Central memory CD4-positive, alpha-beta T cell (primary cell): ENCODE results near the gene RSAD1.

Source experiments
- DNase-seq: peaks from one replicate; pipeline ENCODE4 v3.0.0; 2022
- total RNA-seq, 3 experiments: gene quantifications; one replicate each; lab custom pipeline; 2026; lab: John Stamatoyannopoulos, UW

The RSAD1 gene
- 47.7 to 63.2 (median 62.0) reads per million in 3 experiments for total RNA-seq

- peak; percentile 81 for DNase-seq
Observed at GRCh38 chr17:50478391-50479381, at the start of gene RSAD1. TSS of gene RSAD1 (plus strand) at chr17:50478860. CDS start at chr17:50478885, 25 bp downstream.

- no peak for DNase-seq
Observed at GRCh38 chr17:50429793-50430192, 48.9 kb upstream of the RSAD1 start.

DNA sequence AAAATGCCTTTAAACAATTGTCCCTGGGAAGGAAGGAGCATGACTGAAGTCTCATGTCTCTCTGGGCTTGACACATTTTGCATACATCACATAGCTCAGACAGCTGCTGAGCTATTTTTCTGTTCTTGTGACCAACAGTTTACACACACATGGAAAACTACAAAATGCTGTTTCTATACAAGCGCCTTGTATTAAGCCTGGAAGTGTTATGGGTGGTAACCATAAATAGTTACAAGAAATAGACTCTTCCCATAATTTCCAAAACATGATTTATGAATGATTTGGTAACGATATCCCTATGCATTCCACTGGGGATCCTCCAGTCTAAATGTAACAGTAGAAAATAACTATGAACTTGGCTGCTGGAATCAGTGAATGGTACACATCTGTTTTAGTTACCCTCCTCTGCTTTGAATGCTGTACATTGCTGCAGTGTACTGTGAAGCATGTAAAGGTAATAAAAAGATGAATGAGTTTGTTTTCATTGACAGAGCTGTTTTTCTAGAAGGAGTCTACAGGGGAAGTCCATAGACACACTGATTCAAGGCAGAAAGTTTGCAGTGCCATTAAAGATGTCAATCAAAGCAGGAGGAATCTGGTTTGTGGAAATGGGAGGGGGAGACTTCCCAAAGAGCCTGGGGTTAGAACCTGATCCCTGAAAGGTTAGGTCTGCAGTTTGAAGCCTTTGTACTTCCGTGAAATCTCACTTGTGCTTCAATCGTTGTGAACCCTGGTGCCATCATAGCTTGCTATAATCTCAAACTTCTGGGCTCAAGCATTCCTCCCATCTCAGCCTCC, 47.6 kb upstream of the RSAD1 start:
- DNase-seq, result no peak

- no peak for DNase-seq
Observed at GRCh38 chr17:50432125-50432762, 46.4 kb upstream of the RSAD1 start.

DNA sequence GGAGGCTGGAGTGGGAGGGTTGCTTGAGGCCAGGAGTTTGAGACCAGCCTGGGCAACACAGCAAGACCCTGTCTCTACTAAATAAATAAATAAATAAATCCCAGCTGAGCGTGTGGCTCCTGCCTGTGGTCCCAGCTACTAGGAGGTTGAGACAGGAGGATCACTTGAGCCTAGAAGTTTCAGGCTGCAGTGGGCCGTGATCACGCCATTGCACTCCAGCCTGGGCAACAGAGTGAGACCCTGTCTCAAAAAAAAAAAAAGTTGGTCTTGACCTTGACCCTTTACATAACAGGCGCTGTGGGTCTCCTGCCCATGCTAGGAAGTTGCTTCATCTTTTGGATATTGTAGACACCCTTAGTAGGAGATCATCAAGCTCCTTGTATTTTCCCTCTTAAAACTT, 41.3 kb upstream of the RSAD1 start:
- DNase-seq, result no peak

GRCh38 chr17:50439008-50439407, 39.7 kb upstream of the RSAD1 start:
- DNase-seq, result no peak

- no peak for DNase-seq
Observed at GRCh38 chr17:50440172-50440837, 38.4 kb upstream of the RSAD1 start.

GRCh38 chr17:50440838-50441829, 37.5 kb upstream of the RSAD1 start:
- DNase-seq, result no peak

GRCh38 chr17:50443505-50443974, 35.1 kb upstream of the RSAD1 start:
- no peak for DNase-seq

DNA sequence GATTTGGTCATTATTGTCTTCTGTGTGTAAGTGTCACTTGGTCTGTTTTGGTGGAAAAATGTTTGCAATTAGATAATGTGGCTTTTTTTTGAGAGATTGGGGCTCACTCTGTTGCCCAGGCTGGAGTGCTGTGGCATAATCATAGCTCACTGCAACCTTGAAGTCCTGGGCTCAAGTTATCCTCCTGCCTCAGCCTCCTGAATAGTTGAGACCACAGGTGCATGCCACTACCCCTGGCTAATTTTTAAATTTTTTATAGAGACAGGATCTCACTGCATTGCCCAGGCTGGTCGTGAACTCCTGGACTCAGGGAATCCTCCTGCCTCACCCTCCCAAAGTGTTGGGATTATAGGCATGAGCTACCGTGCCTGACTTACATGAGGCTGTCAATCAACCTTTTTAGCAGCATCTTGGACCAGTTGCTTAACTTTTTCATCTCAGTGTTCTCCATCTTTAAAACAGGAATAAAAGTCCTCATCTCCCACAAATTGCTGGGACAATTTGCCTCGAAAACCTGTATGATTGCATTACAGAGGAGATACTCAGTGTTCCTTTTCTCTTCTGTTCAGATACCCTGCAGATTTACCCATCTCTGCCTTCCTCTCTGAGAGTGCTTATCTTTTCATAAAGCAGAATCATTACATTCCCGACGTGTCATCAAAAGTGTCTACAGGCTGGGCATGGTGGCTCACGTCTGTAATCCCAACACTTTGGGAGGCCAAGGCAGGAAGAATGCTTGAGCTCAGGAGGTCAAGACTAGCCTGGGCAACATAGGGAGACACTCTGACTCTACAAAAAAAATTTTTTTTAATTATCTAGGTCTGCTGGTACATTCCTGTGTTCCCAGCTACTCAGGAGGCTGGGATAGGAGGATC, 33.6 kb upstream of the RSAD1 start:
- no peak for DNase-seq

DNA sequence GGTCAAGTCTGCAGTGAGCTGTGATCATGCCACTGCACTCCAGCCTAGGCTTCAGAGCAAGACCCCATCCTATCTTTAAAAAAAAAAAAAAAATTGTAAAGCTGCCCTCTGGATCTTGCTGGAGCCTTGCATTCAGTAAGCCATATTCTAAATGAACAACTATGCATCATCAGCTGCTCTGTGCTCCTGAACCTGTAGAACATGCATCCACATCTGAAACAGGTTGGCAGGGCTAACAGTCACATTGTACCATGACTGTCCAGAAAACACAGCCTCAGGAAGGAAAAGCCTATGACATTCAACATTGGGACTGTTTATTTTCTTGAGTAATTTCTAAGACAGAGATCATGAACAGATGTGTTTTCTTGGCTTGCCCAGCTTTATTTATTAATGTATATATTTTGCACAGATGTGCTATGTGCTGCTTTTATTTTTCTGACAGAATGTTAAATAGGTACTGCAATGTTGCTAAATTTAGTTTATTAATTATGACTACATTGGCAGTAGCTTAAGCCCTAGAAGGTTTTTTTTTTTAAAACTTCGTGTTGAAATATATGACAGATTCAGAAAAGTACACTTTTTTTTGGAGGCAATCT, 32.8 kb upstream of the RSAD1 start:
- DNase-seq, result no peak

DNA sequence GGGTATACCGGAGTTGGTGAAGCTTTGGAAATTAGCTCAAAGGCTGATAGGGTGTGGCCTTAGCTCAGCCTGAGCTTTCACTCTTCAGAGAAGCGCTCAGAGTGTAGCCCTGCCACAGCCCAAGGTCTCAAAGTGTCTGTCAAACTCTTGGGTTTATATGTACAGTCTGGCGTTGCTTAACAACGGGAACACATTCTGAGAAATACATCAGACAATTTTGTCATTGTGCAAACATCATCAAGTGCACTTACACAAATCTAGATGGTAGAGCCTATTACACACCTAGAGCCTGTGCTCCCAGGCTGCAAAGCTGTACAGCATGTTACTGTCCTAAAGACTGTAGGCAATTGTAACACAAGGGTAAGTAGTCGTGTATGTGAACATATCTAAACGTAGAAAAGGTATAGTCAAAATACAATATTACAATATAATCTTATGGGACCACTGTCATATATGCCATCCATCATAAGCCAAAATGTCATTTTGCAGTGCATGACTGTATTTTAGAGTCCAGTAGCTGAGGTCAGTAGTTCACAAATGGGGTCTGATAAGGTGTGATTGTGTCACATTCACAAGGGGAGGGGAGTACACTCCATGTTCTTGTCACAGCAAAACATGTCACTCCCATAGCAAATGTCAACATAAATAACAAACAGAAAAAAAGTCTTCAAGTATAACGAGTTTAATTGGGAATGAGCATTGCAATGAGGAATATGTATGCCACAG, 30.6 kb upstream of the RSAD1 start:
- DNase-seq, result no peak

DNA sequence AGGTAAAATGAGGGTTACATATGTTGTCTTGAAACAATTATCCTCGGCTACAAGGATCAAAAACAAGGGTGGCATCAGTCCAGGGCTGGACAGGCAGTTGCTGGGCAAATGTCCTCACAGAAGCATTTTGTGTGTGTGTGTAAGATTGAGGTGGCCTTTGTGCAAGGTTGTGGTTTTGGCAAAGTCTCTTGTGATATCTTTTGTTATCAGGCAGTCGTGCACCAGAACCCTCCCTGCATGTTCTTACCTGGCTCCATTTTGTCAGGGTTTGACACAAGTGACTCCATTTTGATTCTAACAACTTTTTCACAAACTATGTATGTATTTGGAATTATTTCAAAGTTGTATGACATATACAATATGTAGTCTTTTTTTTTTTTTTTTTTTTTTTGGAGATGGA, 30.0 kb upstream of the RSAD1 start:
- DNase-seq, result no peak

- no peak for DNase-seq
Observed at GRCh38 chr17:50451943-50452629, 26.6 kb upstream of the RSAD1 start.

GRCh38 chr17:50452630-50453300, 25.9 kb upstream of the RSAD1 start:
- no peak for DNase-seq

DNA sequence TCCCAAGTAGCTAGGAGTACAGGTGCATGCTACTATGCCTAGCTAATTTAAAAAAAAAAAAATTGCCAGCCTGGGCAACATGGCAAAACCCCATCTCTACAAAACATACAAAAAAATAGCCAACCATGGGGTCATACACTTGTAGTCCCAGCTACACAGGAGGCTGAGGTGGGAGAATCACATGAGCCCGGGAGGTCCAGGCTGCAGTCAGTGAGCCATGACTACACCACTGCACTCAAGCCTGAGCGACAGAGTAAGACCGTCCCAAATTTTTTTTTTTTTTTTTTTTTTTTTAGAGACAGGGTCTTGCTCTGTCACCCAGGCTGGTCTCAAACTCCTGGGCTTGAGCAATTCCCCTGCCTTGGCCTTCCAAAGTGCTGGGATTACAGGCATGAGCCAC, 24.8 kb upstream of the RSAD1 start:
- DNase-seq, result no peak

DNA sequence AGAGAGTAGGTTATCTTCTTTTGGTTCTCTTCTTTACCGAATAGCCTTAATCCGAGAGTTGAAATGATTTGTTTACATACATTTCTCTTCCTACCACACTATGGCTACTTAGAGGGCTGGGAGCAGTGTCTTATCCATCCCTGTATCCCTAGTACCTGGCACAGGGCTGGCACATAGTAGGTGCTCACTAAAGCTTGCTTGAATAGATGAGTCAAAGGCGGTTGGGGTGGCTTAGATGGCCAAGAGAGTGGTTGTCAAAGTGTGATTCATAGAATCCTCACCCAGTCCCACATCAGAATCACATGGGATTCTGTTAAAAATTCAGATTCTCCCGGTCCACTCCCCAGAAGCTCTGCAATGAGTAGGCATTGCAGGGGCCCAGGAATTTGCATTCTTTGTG, 21.0 kb upstream of the RSAD1 start:
- no peak for DNase-seq

DNA sequence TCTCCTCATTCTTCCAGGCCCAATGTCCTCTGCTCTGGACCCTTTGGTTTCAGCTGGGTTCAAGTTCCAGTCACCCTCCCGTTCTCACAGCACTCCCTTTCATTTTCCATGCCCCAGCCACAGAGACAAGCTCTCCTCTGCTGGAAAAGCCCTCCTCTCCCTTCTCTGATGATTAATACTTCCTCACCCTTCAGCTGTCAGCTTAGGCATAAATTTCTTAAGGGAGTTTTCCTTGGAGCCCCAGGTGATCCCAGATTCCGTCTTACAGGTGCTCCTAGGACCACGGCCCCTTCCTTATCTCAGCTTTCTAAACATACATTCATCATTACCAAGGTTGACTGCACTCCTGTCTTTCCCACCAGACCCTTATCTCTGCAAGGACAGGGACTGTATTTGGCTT, 20.4 kb upstream of the RSAD1 start:
- DNase-seq, result no peak
